ENCODE results near the gene KRTAP5-2. TPM values are rescaled to one million over a fixed set of nuclear protein-coding genes. Genes with fewer than 3 reads are reported as not detected.

KRTAP5-2 gene
- total RNA-seq, 1 experiment from 2014 or later: not detected

DNA sequence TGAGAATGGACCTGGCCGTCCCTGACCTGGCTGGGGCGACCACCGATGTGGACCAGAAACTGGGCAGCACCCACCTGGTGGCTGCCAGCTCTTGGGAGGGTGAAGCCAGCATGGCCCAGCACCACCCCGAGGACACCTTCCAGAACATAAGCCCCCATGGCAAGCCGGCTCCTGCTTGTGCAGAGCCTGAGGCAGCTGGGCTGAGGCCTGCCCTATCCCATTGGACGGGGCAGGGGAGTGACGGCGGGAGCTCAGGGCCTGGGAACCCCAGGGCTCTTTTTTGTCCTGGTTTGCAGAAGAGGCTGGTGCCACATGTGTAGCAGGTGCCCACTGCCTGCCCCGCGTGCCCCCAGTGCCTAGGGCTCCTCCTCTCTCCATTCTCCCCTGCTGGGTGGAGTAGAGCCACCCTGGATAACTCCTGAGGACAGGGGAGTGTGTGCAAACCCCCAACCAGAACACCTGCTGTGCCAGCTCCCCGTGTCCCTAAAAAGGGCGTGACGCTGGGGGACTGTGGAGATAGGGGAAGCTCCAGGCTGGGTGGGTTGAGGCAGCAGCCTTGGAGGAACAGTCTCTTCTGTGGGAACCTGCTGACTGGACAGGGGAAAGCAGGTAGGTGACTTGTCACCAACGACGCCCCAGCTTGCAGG, 38.0 kb downstream of the KRTAP5-2 start:
- no peak overlapping the region for H3K56ac ChIP-seq (ENCODE audit: insufficient read length, low read depth, low read length)
- H2AK5ac ChIP-seq (ENCODE audit: insufficient read length, low read length): no peak overlapping the region
- TF ChIP-seq CTCF (conservative IDR thresholded peaks at IDR 0.05): no peak
- Mint-ChIP-seq H3K9me3 (no peaks in the 10 kb centered on the region), H3K27me3 (ENCODE audit: low read depth) (peaks cover 21% of the 10 kb centered on the region), H3K4me1 (peaks cover 15 to 37% of the 10 kb centered on the region in 2 experiments), H3K36me3 (ENCODE audit: insufficient read depth in 1 of 3, low read depth in 3 of 3) (peaks cover 0 to 1% (median 0%) of the 10 kb centered on the region in 3 experiments; a peak in 1 of 7 replicates), H3K27ac (no peak overlapping the region), H3K4me3 (no peak overlapping the region)
- no peak overlapping the region for H3K9ac ChIP-seq (ENCODE audit: extremely low read depth, insufficient read length, low read length)
- no peaks in the 10 kb centered on the region for H3K9me3 ChIP-seq (ENCODE audit: control insufficient read depth, low read depth, low read length)
- no peak overlapping the region for H2BK20ac ChIP-seq (ENCODE audit: low read depth, low read length, poor library complexity, severe bottlenecking)
- H3K23me2 ChIP-seq (ENCODE audit: insufficient read length, low read depth, low read length, poor library complexity, severe bottlenecking): no peaks in the 10 kb centered on the region
- peak; percentile 24 for DNase-seq
- H3K14ac ChIP-seq (ENCODE audit: insufficient read depth, low read length): no peak overlapping the region; the same call in 1 of the 2 replicates
- no peak overlapping the region for H4K91ac ChIP-seq (ENCODE audit: insufficient read length, low read depth, low read length)
- H3K23ac ChIP-seq (ENCODE audit: insufficient read length, low read depth, low read length): no peak overlapping the region
- H3K18ac ChIP-seq (ENCODE audit: insufficient read length, low read depth, low read length): no peak overlapping the region
- WGBS (ENCODE audit: extremely low coverage, insufficient read length, low lambda C conversion rate): no CpG with 5 or more reads among the region's 15 CpGs
- no peak overlapping the region for H2BK120ac ChIP-seq (ENCODE audit: low read depth, low read length, poor library complexity, severe bottlenecking)
- peaks cover 2% of the 10 kb centered on the region; the same call in 1 of the 2 replicates for H3K4me1 ChIP-seq (ENCODE audit: insufficient read depth, low read length)
- no peak overlapping the region for H3K4ac ChIP-seq (ENCODE audit: low read depth, low read length)
- no peak overlapping the region for H3T11ph ChIP-seq (ENCODE audit: low read length)
- H4K8ac ChIP-seq (replicated peaks; ENCODE audit: insufficient read length, low read depth, low read length): no peak overlapping the region
- H2BK15ac ChIP-seq (ENCODE audit: low read depth, low read length): no peak overlapping the region
- H4K5ac ChIP-seq (ENCODE audit: insufficient read length, low read depth, low read length): no peak overlapping the region
- no peak overlapping the region for H2BK5ac ChIP-seq (ENCODE audit: insufficient read length, low read length)
- H3K79me2 ChIP-seq (ENCODE audit: insufficient read depth, low read length): no peaks in the 10 kb centered on the region
- H4K20me1 ChIP-seq (ENCODE audit: control insufficient read depth, insufficient read depth, insufficient read length): no peaks in the 10 kb centered on the region
- H3K27ac ChIP-seq (ENCODE audit: insufficient read length, low read depth, low read length): no peak overlapping the region
- peaks cover 8% of the 10 kb centered on the region; the same call in 1 of the 2 replicates for H3K27me3 ChIP-seq (ENCODE audit: insufficient read depth, low read length)
- no peak overlapping the region for H3K4me2 ChIP-seq (ENCODE audit: insufficient read depth, insufficient read length, low read length)
- no peak overlapping the region for H2BK12ac ChIP-seq (ENCODE audit: insufficient read length, low read depth, low read length)
- H2AFZ ChIP-seq (ENCODE audit: low read length): no peak overlapping the region
- H3K79me1 ChIP-seq (ENCODE audit: insufficient read depth, low read depth, low read length, poor library complexity, severe bottlenecking): no peaks in the 10 kb centered on the region

All from H9 (cell line).